Testis (tissue), 2 donors: ENCODE measurements around the gene DNAJC12.
"Not testable (repeated sequence)": the region's sequence is repeated elsewhere in the genome, so short reads cannot be mapped to it uniquely, and the experiment has no call there.

Experiments used
- POLR2A ChIP-seq: fragments of 450-650 bp; IDR thresholded peaks from one replicate; pipeline ENCODE4 v1.6.1; 2017; ENCODE audit warnings: antibody characterized with exemption, mild to moderate bottlenecking, moderate library complexity
- TF ChIP-seq, protein P1 (sequence below), 3 experiments: fragments of 450-650 bp in 2 of 3; fragments of 200-600 bp in 1 of 3; sonication (generic) in 1 of 3; IDR thresholded peaks; one replicate each; pipeline ENCODE4 v1.5.1; 2016 to 2019; ENCODE audit warnings: antibody characterized with exemption in 3 of 3, mild to moderate bottlenecking in 2 of 3, moderate library complexity in 1 of 3

- not testable (repeated sequence) for TF ChIP-seq POLR2A
- TF ChIP-seq, protein P1, sequence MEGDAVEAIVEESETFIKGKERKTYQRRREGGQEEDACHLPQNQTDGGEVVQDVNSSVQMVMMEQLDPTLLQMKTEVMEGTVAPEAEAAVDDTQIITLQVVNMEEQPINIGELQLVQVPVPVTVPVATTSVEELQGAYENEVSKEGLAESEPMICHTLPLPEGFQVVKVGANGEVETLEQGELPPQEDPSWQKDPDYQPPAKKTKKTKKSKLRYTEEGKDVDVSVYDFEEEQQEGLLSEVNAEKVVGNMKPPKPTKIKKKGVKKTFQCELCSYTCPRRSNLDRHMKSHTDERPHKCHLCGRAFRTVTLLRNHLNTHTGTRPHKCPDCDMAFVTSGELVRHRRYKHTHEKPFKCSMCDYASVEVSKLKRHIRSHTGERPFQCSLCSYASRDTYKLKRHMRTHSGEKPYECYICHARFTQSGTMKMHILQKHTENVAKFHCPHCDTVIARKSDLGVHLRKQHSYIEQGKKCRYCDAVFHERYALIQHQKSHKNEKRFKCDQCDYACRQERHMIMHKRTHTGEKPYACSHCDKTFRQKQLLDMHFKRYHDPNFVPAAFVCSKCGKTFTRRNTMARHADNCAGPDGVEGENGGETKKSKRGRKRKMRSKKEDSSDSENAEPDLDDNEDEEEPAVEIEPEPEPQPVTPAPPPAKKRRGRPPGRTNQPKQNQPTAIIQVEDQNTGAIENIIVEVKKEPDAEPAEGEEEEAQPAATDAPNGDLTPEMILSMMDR (IDR thresholded peaks at IDR 0.05) = not testable (repeated sequence)
Measured at GRCh38 chr10:67839511-67839910, 1.5 kb upstream of the DNAJC12 start.
